GM18499 (cell line): ENCODE results near the gene DOP1A.

Experiments used
- ATAC-seq: cut with Tn5 transposase; IDR thresholded peaks from one replicate; pipeline ENCODE4 v1.9.1; 2021; ENCODE audit warnings: moderate number of reproducible peaks; ENCODE audit not compliant: insufficient read depth, unreplicated experiment

DOP1A gene

GRCh38 chr6:83071023-83071422, 3.6 kb downstream of the DOP1A start:
- ATAC-seq = peak; percentile 69

GRCh38 chr6:83071707-83072106, 4.2 kb downstream of the DOP1A start:
- ATAC-seq = no peak

GRCh38 chr6:83072726-83073125, 5.3 kb downstream of the DOP1A start:
- ATAC-seq = no peak

- no peak for ATAC-seq
Observed at GRCh38 chr6:83073615-83074014, 6.1 kb downstream of the DOP1A start.

- no peak for ATAC-seq
Observed at GRCh38 chr6:83083476-83083875, 16.0 kb downstream of the DOP1A start.

GRCh38 chr6:83086751-83087150, 19.3 kb downstream of the DOP1A start:
- ATAC-seq = peak; percentile 99

GRCh38 chr6:83092756-83093399, 25.4 kb downstream of the DOP1A start:
- no peak for ATAC-seq

- ATAC-seq = no peak
Observed at GRCh38 chr6:83096791-83097190, 29.3 kb downstream of the DOP1A start.

- no peak for ATAC-seq
Observed at GRCh38 chr6:83097204-83097603, 29.7 kb downstream of the DOP1A start.

GRCh38 chr6:83097675-83098074, 30.2 kb downstream of the DOP1A start:
- ATAC-seq = no peak

GRCh38 chr6:83098589-83098988, 31.1 kb downstream of the DOP1A start:
- no peak for ATAC-seq

- ATAC-seq = no peak
Observed at GRCh38 chr6:83108378-83108777, 40.9 kb downstream of the DOP1A start.

GRCh38 chr6:83113258-83113657, 45.8 kb downstream of the DOP1A start:
- ATAC-seq = no peak

- no peak for ATAC-seq
Observed at GRCh38 chr6:83114164-83114563, 46.7 kb downstream of the DOP1A start.

GRCh38 chr6:83117802-83118201, 50.3 kb downstream of the DOP1A start:
- ATAC-seq = no peak

- ATAC-seq = no peak
Observed at GRCh38 chr6:83119742-83120300, 52.4 kb downstream of the DOP1A start.

- ATAC-seq = no peak
Observed at GRCh38 chr6:83124553-83124952, 57.1 kb downstream of the DOP1A start.

- no peak for ATAC-seq
Observed at GRCh38 chr6:83125425-83125824, 58.0 kb downstream of the DOP1A start.

GRCh38 chr6:83126223-83126622, 58.8 kb downstream of the DOP1A start:
- no peak for ATAC-seq

- ATAC-seq = no peak
Observed at GRCh38 chr6:83126807-83127206, 59.3 kb downstream of the DOP1A start.

GRCh38 chr6:83127258-83127657, 59.8 kb downstream of the DOP1A start:
- ATAC-seq = no peak

GRCh38 chr6:83127976-83128375, 60.5 kb downstream of the DOP1A start:
- ATAC-seq = no peak
